Astrocyte (in vitro differentiated cells and primary cell): ENCODE measurements around the gene GLRX5.

Experiments
- EZH2 ChIP-seq: IDR thresholded peaks from 2 replicates; pipeline ENCODE4 v1.6.1; 2012; ENCODE audit warnings: mild to moderate bottlenecking, low read length, inconsistent platforms; ENCODE audit not compliant: insufficient read depth
- TF ChIP-seq, protein P1 (sequence below): IDR thresholded peaks from 2 replicates; pipeline ENCODE4 v1.5.1; 2011; ENCODE audit warnings: low read depth, mild to moderate bottlenecking, inconsistent platforms, low read length, moderate library complexity; ENCODE audit not compliant: insufficient read depth

- TF ChIP-seq, protein P1, sequence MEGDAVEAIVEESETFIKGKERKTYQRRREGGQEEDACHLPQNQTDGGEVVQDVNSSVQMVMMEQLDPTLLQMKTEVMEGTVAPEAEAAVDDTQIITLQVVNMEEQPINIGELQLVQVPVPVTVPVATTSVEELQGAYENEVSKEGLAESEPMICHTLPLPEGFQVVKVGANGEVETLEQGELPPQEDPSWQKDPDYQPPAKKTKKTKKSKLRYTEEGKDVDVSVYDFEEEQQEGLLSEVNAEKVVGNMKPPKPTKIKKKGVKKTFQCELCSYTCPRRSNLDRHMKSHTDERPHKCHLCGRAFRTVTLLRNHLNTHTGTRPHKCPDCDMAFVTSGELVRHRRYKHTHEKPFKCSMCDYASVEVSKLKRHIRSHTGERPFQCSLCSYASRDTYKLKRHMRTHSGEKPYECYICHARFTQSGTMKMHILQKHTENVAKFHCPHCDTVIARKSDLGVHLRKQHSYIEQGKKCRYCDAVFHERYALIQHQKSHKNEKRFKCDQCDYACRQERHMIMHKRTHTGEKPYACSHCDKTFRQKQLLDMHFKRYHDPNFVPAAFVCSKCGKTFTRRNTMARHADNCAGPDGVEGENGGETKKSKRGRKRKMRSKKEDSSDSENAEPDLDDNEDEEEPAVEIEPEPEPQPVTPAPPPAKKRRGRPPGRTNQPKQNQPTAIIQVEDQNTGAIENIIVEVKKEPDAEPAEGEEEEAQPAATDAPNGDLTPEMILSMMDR: no peak
- TF ChIP-seq EZH2: no peak
These were observed 13.6 kb downstream of the GLRX5 start for GRCh38 chr14:95548328-95548929.
